OCI-LY1 (cell line): ENCODE results near the gene DGKB.

Experiments
- EZH2 ChIP-seq: fragments of 200-600 bp; sonication (generic), shearing (Covaris generic); IDR thresholded peaks from 2 replicates; pipeline ENCODE4 v1.8.0; 2017; ENCODE audit warnings: borderline replicate concordance, mixed run types, mild to moderate bottlenecking, antibody characterized with exemption, low read length, moderate library complexity, mixed read lengths
- TF ChIP-seq, protein P1 (sequence below): fragments of 200-600 bp; sonication (generic), shearing (Covaris generic); IDR thresholded peaks from 2 replicates; pipeline ENCODE4 v1.5.1; 2017; ENCODE audit warnings: mild to moderate bottlenecking, antibody characterized with exemption, low read length, moderate library complexity, mixed read lengths

- TF ChIP-seq EZH2: no peak
- TF ChIP-seq, protein P1, sequence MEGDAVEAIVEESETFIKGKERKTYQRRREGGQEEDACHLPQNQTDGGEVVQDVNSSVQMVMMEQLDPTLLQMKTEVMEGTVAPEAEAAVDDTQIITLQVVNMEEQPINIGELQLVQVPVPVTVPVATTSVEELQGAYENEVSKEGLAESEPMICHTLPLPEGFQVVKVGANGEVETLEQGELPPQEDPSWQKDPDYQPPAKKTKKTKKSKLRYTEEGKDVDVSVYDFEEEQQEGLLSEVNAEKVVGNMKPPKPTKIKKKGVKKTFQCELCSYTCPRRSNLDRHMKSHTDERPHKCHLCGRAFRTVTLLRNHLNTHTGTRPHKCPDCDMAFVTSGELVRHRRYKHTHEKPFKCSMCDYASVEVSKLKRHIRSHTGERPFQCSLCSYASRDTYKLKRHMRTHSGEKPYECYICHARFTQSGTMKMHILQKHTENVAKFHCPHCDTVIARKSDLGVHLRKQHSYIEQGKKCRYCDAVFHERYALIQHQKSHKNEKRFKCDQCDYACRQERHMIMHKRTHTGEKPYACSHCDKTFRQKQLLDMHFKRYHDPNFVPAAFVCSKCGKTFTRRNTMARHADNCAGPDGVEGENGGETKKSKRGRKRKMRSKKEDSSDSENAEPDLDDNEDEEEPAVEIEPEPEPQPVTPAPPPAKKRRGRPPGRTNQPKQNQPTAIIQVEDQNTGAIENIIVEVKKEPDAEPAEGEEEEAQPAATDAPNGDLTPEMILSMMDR: no peak
Observed at GRCh38 chr7:14258861-14259260, 643.7 kb downstream of the DGKB start.
